ENCODE results near the gene HILPDA.
"Not testable (repeated sequence)": the region's sequence is repeated elsewhere in the genome, so short reads cannot be mapped to it uniquely, and the experiment has no call there.

DNA sequence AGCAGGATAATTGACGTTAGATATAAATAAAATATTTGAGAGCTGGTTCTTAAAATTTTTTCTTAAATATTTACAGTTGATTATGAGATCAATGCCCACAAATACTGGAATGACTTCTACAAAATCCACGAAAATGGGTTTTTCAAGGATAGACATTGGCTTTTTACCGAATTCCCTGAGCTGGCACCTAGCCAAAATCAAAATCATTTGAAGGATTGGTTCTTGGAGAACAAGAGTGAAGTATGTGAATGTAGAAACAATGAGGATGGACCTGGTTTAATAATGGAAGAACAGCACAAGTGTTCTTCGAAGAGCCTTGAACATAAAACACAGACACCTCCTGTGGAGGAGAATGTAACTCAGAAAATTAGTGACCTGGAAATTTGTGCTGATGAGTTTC, 23.4 kb downstream of the HILPDA start:
- TF ChIP-seq, protein P1, sequence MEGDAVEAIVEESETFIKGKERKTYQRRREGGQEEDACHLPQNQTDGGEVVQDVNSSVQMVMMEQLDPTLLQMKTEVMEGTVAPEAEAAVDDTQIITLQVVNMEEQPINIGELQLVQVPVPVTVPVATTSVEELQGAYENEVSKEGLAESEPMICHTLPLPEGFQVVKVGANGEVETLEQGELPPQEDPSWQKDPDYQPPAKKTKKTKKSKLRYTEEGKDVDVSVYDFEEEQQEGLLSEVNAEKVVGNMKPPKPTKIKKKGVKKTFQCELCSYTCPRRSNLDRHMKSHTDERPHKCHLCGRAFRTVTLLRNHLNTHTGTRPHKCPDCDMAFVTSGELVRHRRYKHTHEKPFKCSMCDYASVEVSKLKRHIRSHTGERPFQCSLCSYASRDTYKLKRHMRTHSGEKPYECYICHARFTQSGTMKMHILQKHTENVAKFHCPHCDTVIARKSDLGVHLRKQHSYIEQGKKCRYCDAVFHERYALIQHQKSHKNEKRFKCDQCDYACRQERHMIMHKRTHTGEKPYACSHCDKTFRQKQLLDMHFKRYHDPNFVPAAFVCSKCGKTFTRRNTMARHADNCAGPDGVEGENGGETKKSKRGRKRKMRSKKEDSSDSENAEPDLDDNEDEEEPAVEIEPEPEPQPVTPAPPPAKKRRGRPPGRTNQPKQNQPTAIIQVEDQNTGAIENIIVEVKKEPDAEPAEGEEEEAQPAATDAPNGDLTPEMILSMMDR (IDR thresholded peaks at IDR 0.05; ENCODE audit: low read length): not testable (repeated sequence)
- TF ChIP-seq EZH2phosphoT487 (IDR thresholded peaks at IDR 0.05; ENCODE audit: low read length); EZH2 (optimal IDR thresholded peaks at IDR 0.05; ENCODE audit: low read depth, low read length): not testable (repeated sequence)

Measured in MM.1S (cell line).